ENCODE results near the gene CDC37L1.

DNA sequence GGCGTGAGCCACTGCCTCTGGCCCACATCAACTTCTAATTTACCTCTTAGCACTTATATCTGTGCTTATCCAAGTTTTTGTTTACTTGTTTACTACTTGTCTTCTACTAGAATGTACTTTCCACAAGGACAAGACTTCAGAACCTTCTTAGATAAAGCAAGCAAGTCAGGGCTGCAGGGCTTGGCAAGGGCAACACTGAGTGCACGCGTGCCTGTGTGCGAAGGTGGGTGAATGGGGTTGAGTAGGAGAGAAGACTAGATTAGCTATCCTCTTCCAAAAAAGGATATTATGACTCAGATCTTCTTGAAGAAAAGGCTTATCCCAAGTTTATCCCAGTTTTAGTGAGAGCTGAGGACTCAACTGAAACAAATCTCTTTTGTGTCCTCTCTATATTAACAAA lies 42.4 kb downstream of the CDC37L1 start:
- TF ChIP-seq, protein P1, sequence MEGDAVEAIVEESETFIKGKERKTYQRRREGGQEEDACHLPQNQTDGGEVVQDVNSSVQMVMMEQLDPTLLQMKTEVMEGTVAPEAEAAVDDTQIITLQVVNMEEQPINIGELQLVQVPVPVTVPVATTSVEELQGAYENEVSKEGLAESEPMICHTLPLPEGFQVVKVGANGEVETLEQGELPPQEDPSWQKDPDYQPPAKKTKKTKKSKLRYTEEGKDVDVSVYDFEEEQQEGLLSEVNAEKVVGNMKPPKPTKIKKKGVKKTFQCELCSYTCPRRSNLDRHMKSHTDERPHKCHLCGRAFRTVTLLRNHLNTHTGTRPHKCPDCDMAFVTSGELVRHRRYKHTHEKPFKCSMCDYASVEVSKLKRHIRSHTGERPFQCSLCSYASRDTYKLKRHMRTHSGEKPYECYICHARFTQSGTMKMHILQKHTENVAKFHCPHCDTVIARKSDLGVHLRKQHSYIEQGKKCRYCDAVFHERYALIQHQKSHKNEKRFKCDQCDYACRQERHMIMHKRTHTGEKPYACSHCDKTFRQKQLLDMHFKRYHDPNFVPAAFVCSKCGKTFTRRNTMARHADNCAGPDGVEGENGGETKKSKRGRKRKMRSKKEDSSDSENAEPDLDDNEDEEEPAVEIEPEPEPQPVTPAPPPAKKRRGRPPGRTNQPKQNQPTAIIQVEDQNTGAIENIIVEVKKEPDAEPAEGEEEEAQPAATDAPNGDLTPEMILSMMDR (IDR thresholded peaks at IDR 0.05), result no peak
- no peak for TF ChIP-seq EP300 (IDR thresholded peaks at IDR 0.05; ENCODE audit: low read depth)
- TF ChIP-seq POLR2AphosphoS5 (IDR thresholded peaks at IDR 0.05), result no peak

Data from transverse colon (tissue), 4 donors.